HG03280 (cell line): ENCODE results near the gene EYS.

ENCODE experiments used
- ATAC-seq: cut with Tn5 transposase; IDR thresholded peaks from one replicate; pipeline ENCODE4 v1.9.1; 2021; ENCODE audit warnings: mild to moderate bottlenecking, moderate library complexity; ENCODE audit not compliant: unreplicated experiment

Gene EYS

DNA sequence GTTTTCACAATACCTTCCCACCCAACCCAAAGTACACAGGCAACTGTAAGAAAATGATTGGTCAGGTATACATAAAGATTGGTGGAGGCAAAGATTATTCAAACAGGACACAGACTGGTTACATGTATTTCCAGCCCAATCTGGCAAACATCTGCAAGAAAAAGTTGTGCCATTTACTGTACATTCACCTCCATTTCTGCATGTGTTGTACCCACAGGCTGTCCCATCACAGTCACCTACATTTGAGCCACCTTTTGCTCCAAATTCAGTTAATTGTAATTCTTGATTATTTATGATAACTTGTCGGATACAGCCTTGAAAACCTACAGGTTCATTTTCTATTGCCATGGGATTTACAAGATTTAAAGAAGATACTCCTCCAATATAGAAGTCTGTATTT lies 1985.8 kb downstream of the EYS start:
- ATAC-seq, result no peak

DNA sequence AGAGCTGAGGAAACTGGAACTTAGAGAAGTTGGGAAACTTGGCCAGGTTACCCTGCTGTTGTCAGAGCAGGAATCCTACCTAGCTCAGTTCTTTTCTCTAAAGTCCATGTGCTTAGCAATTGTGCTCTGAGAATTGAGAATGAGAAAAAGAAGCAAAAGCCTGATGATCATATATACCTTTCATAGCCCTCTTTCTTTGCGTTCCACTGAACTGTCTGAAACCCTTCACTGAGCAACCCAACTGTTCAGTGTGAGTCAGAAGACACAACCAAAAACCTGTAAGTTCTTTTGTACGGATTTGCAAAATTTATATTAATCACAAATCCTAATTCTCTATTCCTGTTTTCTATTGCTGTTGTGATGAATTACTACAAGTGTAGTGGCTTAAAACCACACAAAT lies 1990.9 kb downstream of the EYS start:
- ATAC-seq, result no peak

GRCh38 chr6:63714091-63714490 lies 1992.9 kb downstream of the EYS start:
- ATAC-seq, result no peak

- ATAC-seq, result no peak
These were observed 1993.7 kb downstream of the EYS start for GRCh38 chr6:63713332-63713731.

GRCh38 chr6:63709148-63709547 lies 1997.9 kb downstream of the EYS start:
- ATAC-seq, result no peak

DNA sequence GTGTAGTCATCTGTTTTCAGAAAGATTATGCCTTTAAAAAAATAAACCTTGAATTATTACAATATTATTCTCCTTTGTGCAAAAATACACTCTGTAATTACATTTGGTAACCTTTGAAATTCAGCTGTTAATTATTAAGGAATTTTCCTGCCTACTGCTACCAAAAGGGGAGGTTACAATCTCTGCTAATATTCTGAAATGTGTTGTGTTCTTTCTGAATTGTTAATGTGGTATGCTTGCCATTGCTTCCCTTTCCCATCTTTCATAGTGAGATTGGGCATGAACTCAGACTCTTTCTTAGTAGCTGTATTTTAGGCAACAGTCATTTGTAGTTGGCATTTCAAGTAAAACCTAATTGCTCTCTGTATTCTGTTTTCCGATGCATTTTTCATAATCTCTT lies 1998.4 kb downstream of the EYS start:
- no peak for ATAC-seq

DNA sequence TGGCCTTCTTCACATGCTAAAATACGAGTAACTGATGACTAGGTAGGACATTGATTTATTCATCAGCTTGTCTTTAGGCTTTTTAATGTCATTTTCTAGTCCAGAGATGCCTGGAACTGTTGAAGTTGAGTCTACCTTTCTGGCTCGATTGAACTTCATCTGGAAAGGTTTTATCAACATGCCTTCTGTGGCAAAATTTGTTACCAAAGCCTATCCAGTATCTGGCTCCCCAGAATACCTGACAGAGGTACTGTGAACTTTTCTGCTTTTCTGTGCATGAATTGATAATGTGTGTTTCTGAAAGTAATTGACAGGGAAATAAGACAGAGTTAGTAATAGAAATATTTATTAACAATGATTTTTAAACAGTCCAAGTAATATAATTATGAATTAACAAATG lies 2000.4 kb downstream of the EYS start:
- no peak for ATAC-seq

GRCh38 chr6:63705707-63706106 lies 2001.3 kb downstream of the EYS start:
- ATAC-seq, result no peak

DNA sequence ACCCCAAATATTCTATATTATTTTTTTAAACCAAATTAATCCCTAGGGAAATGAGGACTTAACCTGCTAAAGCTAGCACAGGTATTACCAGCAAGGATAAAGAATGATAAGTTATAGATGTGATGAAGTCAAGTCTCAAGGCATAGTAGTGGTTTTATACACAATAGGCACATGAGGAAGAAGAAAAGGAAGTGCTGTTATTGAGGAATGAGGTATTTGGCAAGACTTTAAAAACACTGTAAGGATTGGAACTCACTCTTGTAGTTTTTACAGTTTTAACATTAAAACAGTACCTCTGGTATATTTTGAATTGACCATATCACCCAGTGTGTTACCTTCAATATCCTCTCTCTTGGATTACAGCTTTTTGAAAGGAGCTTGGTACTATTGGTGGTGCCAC lies 2016.8 kb downstream of the EYS start:
- ATAC-seq, result no peak

GRCh38 chr6:63689421-63689820 lies 2017.6 kb downstream of the EYS start:
- no peak for ATAC-seq

DNA sequence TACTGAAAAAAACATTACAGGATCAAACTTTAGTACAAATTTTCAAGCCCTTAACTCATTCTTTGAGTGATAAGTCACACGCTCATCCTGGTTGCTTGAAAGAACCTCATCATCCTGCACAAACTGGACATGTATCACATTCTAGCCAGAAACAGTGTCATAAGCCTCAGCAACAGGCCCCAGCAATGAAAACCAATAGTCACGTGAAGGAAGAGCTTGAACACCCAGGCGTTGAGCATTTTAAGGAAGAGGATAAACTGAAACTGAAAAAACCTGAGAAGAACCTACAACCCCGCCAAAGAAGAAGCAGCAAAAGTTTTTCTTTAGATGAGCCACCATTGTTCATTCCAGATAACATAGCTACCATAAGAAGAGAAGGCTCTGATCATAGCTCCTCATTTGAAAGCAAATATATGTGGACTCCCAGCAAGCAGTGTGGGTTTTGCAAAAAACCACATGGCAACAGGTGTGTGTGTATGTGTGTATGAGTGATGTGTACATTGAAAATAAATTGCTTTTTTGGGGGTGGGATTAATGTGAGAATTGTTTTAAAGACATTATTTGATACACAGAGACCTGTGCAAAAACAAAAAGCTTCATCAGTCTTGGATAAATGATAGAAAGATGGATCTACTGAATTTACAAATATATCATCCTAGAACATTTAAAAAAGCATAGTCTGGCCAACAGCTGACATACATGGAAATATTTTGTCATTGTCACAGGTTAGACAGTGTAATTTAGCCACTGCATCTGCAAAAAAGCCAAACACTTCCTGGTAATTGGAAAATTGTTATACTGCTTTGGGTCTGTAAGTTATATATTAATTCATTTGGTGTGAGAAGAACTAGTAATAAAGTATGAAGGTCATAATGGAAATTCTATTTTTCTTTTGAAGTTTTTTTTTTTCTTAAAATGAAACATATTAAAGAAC lies 2021.3 kb downstream of the EYS start:
- ATAC-seq, result peak; percentile 73

DNA sequence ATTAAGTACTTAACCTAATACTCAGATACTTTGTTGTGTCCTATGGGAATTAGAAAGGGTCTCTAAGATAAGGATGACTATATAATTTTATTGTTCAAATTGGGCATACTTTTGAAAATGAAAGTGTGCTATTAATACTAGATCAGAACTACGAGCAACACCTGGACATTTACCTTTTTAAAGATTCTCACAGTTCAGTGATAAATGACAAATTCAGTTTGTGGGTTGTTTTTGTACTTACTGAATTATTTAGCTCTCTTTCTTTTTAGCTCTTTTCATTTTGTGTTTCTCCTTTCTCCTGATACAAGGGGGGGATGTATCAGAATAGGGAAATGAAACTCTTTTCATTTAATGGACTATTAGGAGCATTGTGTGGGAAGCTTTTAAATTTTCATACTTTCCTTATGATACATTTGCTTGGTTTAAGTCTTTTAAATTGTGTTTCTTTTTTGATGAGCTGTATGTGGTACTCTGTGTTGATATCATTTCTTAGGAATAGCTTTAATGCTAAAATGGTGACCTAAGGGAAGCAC lies 2023.9 kb downstream of the EYS start:
- no peak for ATAC-seq

GRCh38 chr6:63677282-63677681 lies 2029.7 kb downstream of the EYS start:
- no peak for ATAC-seq

GRCh38 chr6:63676412-63677114 lies 2030.5 kb downstream of the EYS start:
- no peak for ATAC-seq

DNA sequence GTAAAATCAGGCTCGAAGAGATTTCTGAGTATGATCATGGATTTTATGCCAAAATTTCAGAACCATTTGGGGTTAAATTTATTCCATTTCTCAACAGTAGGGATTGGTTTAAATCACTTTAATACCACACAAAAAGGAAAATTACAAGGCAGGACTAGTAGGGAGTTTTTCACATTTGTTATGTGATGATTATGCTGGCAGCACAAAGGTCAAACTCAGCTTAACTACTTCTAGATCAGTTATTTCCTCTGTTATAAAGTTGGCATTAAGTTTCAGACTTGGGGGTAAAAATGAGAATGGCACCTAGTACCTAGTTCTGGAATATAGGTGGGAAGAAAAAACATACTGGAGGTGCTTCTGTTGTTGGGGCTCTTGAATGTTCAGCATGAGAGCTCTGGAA lies 2031.9 kb downstream of the EYS start:
- no peak for ATAC-seq

- no peak for ATAC-seq
These were observed 2032.4 kb downstream of the EYS start for GRCh38 chr6:63674635-63675034.

DNA sequence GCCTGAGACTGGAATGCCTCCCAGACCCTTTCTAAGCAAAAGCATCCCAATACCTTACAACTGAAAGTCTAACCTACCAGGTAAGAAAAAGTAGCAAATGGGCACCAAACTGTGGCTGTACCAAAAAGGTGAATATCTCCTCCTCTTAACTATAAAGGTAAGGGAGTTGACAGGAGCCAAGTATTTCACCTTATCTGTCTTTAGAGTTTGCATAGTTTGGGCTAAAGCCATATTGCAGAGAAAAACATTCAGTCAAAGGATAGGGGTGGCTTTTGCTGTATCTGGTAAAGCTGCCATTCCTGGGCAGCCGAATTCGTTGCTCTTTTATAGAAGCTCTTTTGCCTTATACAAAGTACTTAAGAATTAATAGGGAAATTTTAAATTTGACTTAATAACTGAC lies 2033.3 kb downstream of the EYS start:
- ATAC-seq, result no peak

- no peak for ATAC-seq
These were observed 2034.4 kb downstream of the EYS start for GRCh38 chr6:63672582-63673129.

DNA sequence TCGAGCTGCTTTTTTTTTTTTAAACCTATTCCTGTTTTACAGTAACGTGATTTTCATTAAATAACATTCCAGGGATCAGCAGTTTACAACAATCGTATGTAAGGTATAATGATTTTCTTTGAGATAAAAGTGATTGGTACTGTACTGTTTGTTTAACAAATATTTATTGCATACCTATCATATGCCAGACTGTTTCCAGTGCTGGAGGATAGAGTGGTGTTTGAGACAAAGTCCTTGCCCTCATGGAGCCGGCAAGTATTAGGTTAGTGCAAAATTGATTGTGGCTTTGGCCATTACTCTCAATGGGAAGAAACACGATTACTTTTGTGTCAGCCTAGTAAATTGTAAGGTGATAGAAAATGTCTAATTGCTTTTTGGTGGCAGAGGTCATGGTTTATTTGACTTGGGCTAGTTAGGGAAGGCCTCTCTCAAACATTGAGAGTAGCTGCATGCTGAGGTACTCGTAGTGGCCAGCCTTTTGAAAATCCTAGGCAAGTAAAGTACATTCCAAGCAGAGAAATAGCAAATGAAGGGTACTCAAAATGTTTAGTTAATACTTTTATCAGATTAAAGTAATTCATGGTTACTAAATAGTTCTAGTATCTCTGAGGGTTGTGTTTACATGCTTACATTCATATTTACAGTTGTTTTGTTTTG lies 2035.8 kb downstream of the EYS start:
- ATAC-seq, result no peak
